Upper lobe of left lung (tissue), 4 donors: ENCODE measurements around the gene PLIN1.

Experiments
- EP300 ChIP-seq, 4 donors: sonication (generic); formaldehyde crosslinking; IDR thresholded peaks; one replicate each; pipeline ENCODE4 v1.5.1; 2017; ENCODE audit warnings: antibody characterized with exemption in 4 of 4, control low read depth in 2 of 4
- TF ChIP-seq, protein P1 (sequence below), 6 experiments: fragments of 450-650 bp in 4 of 6; fragments of 200-600 bp in 2 of 6; sonication (generic) in 2 of 6; IDR thresholded peaks; one replicate each; pipeline ENCODE4 v1.5.1; 2016 to 2019; ENCODE audit warnings: antibody characterized with exemption in 6 of 6

DNA sequence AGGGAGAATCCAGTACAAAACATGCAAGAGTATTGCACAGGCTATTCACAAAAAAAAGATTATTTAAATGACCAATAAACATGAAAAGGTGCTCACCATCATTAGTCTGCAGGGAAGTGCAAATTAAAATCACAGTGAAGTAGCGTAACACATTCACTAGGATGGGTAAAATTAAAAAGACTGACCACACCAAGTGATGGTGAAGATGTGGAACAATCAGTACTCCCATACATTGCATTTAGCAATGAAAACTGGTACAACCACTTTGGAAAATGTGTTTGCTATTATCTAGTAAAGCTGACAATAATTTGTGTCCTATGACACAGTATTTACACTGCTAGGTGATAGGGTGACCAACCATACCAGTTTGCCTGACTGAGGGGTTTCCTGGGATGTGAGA lies 45.5 kb upstream of the PLIN1 start:
- TF ChIP-seq, protein P1, sequence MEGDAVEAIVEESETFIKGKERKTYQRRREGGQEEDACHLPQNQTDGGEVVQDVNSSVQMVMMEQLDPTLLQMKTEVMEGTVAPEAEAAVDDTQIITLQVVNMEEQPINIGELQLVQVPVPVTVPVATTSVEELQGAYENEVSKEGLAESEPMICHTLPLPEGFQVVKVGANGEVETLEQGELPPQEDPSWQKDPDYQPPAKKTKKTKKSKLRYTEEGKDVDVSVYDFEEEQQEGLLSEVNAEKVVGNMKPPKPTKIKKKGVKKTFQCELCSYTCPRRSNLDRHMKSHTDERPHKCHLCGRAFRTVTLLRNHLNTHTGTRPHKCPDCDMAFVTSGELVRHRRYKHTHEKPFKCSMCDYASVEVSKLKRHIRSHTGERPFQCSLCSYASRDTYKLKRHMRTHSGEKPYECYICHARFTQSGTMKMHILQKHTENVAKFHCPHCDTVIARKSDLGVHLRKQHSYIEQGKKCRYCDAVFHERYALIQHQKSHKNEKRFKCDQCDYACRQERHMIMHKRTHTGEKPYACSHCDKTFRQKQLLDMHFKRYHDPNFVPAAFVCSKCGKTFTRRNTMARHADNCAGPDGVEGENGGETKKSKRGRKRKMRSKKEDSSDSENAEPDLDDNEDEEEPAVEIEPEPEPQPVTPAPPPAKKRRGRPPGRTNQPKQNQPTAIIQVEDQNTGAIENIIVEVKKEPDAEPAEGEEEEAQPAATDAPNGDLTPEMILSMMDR (IDR thresholded peaks at IDR 0.05), result no peak
- TF ChIP-seq EP300 (IDR thresholded peaks at IDR 0.05), result no peak
